H9 (cell line): ENCODE results near the gene ASH1L. TPM values are rescaled to one million over a fixed set of nuclear protein-coding genes. Genes with fewer than 3 reads are reported as not detected.

Source experiments
- DNase-seq: peaks from one replicate; pipeline ENCODE4 v3.0.0-alpha.2; 2017
- H2AFZ ChIP-seq: one replicate; pipeline ENCODE4 v1.6.1; 2013; ENCODE audit warnings: mild to moderate bottlenecking, low read length, control low read depth, moderate library complexity
- H2AK5ac ChIP-seq: 2 replicates; pipeline ENCODE4 v1.6.1; 2013; ENCODE audit warnings: low read length, control low read depth, mixed read lengths; ENCODE audit not compliant: insufficient read length
- H2BK120ac ChIP-seq: one replicate; pipeline ENCODE4 v1.6.1; 2013; ENCODE audit warnings: low read depth, mild to moderate bottlenecking, low read length, control low read depth, inconsistent platforms; ENCODE audit not compliant: poor library complexity, severe bottlenecking
- H2BK12ac ChIP-seq: 2 replicates; pipeline ENCODE4 v1.6.1; 2013; ENCODE audit warnings: low read length, control low read depth, mixed read lengths, low read depth; ENCODE audit not compliant: insufficient read length
- H2BK15ac ChIP-seq: 2 replicates; pipeline ENCODE4 v1.6.1; 2013; ENCODE audit warnings: low read depth, low read length, control low read depth
- H2BK20ac ChIP-seq: one replicate; pipeline ENCODE4 v1.6.1; 2013; ENCODE audit warnings: low read depth, mild to moderate bottlenecking, low read length, control low read depth, inconsistent platforms; ENCODE audit not compliant: poor library complexity, severe bottlenecking
- H2BK5ac ChIP-seq: 2 replicates; pipeline ENCODE4 v1.6.1; 2013; ENCODE audit warnings: low read length, control low read depth, mixed read lengths; ENCODE audit not compliant: insufficient read length
- H3K14ac ChIP-seq: 2 replicates; pipeline ENCODE4 v1.6.1; 2013; ENCODE audit warnings: low read length, control low read depth; ENCODE audit not compliant: insufficient read depth
- H3K18ac ChIP-seq: 2 replicates; pipeline ENCODE4 v1.6.1; 2013; ENCODE audit warnings: low read depth, mild to moderate bottlenecking, mixed read lengths, low read length, control low read depth; ENCODE audit not compliant: insufficient read length
- H3K23ac ChIP-seq: 2 replicates; pipeline ENCODE4 v1.6.1; 2013; ENCODE audit warnings: low read length, control low read depth, mixed read lengths, low read depth; ENCODE audit not compliant: insufficient read length
- H3K23me2 ChIP-seq: 2 replicates; pipeline ENCODE4 v1.6.1; 2013; ENCODE audit warnings: low read depth, mild to moderate bottlenecking, mixed read lengths, low read length, control low read depth; ENCODE audit not compliant: insufficient read length, poor library complexity, severe bottlenecking
- H3K27ac ChIP-seq: 2 replicates; pipeline ENCODE4 v1.5.1; 2013; ENCODE audit warnings: low read length, control low read depth, mixed read lengths, low read depth; ENCODE audit not compliant: insufficient read length
- H3K27me3 ChIP-seq: 2 replicates; pipeline ENCODE4 v1.6.1; 2013; ENCODE audit warnings: low read length, control low read depth, inconsistent platforms; ENCODE audit not compliant: insufficient read depth
- H3K4ac ChIP-seq: 2 replicates; pipeline ENCODE4 v1.6.1; 2013; ENCODE audit warnings: low read depth, mild to moderate bottlenecking, control low read depth, inconsistent platforms, low read length, moderate library complexity
- H3K4me1 ChIP-seq: 2 replicates; pipeline ENCODE4 v1.6.1; 2013; ENCODE audit warnings: low read length, control low read depth, inconsistent platforms; ENCODE audit not compliant: insufficient read depth
- H3K4me2 ChIP-seq: 2 replicates; pipeline ENCODE4 v1.6.1; 2013; ENCODE audit warnings: low read length, control low read depth, mixed read lengths; ENCODE audit not compliant: insufficient read length, insufficient read depth
- H3K56ac ChIP-seq: 2 replicates; pipeline ENCODE4 v1.6.1; 2013; ENCODE audit warnings: low read depth, mild to moderate bottlenecking, mixed read lengths, low read length, control low read depth; ENCODE audit not compliant: insufficient read length
- H3K79me1 ChIP-seq: 2 replicates; pipeline ENCODE4 v1.6.1; 2013; ENCODE audit warnings: low read depth, mild to moderate bottlenecking, moderate library complexity, low read length, control low read depth, inconsistent platforms; ENCODE audit not compliant: insufficient read depth, poor library complexity, severe bottlenecking
- H3K79me2 ChIP-seq: 2 replicates; pipeline ENCODE4 v1.6.1; 2013; ENCODE audit warnings: low read length, control low read depth, inconsistent platforms; ENCODE audit not compliant: insufficient read depth
- H3K9ac ChIP-seq: 2 replicates; pipeline ENCODE4 v1.6.1; 2013; ENCODE audit warnings: low read length, control low read depth, mixed read lengths; ENCODE audit not compliant: insufficient read length; ENCODE audit errors: extremely low read depth
- H3K9me3 ChIP-seq: one replicate; pipeline ENCODE4 v1.6.1; 2013; ENCODE audit warnings: low read depth, low read length, inconsistent platforms; ENCODE audit not compliant: control insufficient read depth
- H3T11ph ChIP-seq: one replicate; pipeline ENCODE4 v1.6.1; 2013; ENCODE audit warnings: mild to moderate bottlenecking, low read length, control low read depth, inconsistent platforms
- H4K20me1 ChIP-seq: one replicate; pipeline ENCODE4 v1.6.1; 2013; ENCODE audit not compliant: control insufficient read depth, insufficient read length, insufficient read depth
- H4K5ac ChIP-seq: 2 replicates; pipeline ENCODE4 v1.6.1; 2013; ENCODE audit warnings: low read depth, mild to moderate bottlenecking, mixed read lengths, low read length, control low read depth; ENCODE audit not compliant: insufficient read length
- H4K8ac ChIP-seq: replicated peaks from 2 replicates; pipeline ENCODE4 v1.6.1; 2013; ENCODE audit warnings: low read length, control low read depth, mixed read lengths, low read depth; ENCODE audit not compliant: insufficient read length
- H4K91ac ChIP-seq: 2 replicates; pipeline ENCODE4 v1.6.1; 2013; ENCODE audit warnings: low read depth, mild to moderate bottlenecking, moderate library complexity, mixed read lengths, low read length, control low read depth; ENCODE audit not compliant: insufficient read length
- H3K27ac Mint-ChIP-seq, 3 experiments: 2 replicates in 2 of 3; 3 replicates in 1 of 3; pipeline ENCODE4 v1.8.0; 2020 to 2021; ENCODE audit warnings: mixed read lengths in 3 of 3, mild to moderate bottlenecking in 1 of 3, moderate library complexity in 1 of 3
- H3K27me3 Mint-ChIP-seq: 2 replicates; pipeline ENCODE4 v1.8.0; 2021; ENCODE audit warnings: low read depth, mild to moderate bottlenecking, moderate library complexity, mixed read lengths
- H3K36me3 Mint-ChIP-seq, 3 experiments: 2 replicates in 2 of 3; 3 replicates in 1 of 3; pipeline ENCODE4 v1.8.0; 2020 to 2021; ENCODE audit warnings: low read depth in 3 of 3, mixed read lengths in 3 of 3; ENCODE audit not compliant: insufficient read depth in 1 of 3
- H3K4me1 Mint-ChIP-seq, 2 experiments: 2 replicates each; pipeline ENCODE4 v1.8.0; 2020; ENCODE audit warnings: mixed read lengths in 2 of 2
- H3K4me3 Mint-ChIP-seq, 2 experiments: 2 replicates in 1 of 2; 3 replicates in 1 of 2; pipeline ENCODE4 v1.8.0; 2020 to 2021; ENCODE audit warnings: mild to moderate bottlenecking in 2 of 2, mixed read lengths in 2 of 2, moderate library complexity in 1 of 2
- H3K9me3 Mint-ChIP-seq, 2 experiments: 2 replicates in 1 of 2; 3 replicates in 1 of 2; pipeline ENCODE4 v1.8.0; 2020; ENCODE audit warnings: mild to moderate bottlenecking in 2 of 2, mixed read lengths in 2 of 2, moderate library complexity in 1 of 2
- WGBS: extraction: QIAGEN DNeasy Blood & Tissue Kit; methylation state at CpG from one replicate; pipeline ENCODE4 v1.1.7; 2013; ENCODE audit warnings: missing lambda C conversion rate, low lambda C conversion rate, mixed read lengths; ENCODE audit not compliant: insufficient read length; ENCODE audit errors: extremely low coverage; 5-methylcytosine and 5-hydroxymethylcytosine counted together
- total RNA-seq: library from RNA; stranded (reverse); gene quantifications from 2 replicates; pipeline ENCODE4 v1.2.1, GENCODE V29; 2021
- TF ChIP-seq, protein P1 (sequence below): fragments of 200-600 bp; sonication (generic); conservative IDR thresholded peaks from 3 replicates; pipeline ENCODE4 v1.8.0; 2021; ENCODE audit warnings: antibody characterized with exemption, mild to moderate bottlenecking

Gene ASH1L
- total RNA-seq, 1 experiment from 2014 or later, result 32.8 TPM

GRCh38 chr1:155396874-155397476 lies 165.6 kb downstream of the ASH1L start:
- TF ChIP-seq, protein P1, sequence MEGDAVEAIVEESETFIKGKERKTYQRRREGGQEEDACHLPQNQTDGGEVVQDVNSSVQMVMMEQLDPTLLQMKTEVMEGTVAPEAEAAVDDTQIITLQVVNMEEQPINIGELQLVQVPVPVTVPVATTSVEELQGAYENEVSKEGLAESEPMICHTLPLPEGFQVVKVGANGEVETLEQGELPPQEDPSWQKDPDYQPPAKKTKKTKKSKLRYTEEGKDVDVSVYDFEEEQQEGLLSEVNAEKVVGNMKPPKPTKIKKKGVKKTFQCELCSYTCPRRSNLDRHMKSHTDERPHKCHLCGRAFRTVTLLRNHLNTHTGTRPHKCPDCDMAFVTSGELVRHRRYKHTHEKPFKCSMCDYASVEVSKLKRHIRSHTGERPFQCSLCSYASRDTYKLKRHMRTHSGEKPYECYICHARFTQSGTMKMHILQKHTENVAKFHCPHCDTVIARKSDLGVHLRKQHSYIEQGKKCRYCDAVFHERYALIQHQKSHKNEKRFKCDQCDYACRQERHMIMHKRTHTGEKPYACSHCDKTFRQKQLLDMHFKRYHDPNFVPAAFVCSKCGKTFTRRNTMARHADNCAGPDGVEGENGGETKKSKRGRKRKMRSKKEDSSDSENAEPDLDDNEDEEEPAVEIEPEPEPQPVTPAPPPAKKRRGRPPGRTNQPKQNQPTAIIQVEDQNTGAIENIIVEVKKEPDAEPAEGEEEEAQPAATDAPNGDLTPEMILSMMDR, result no peak
- Histone ChIP-seq H3K79me1 (no peaks in the 10 kb centered on the region), H4K20me1 (no peaks in the 10 kb centered on the region), H2AK5ac (no peak overlapping the region), H3K56ac (no peak overlapping the region), H3K9ac (no peak overlapping the region), H2BK5ac (no peak overlapping the region), H3K27ac (no peak overlapping the region), H3K18ac (no peak overlapping the region), H3K23me2 (no peaks in the 10 kb centered on the region), H2AFZ (no peak overlapping the region), H3T11ph (no peak overlapping the region), H2BK12ac (no peak overlapping the region), H4K5ac (no peak overlapping the region), H3K79me2 (no peaks in the 10 kb centered on the region), H2BK15ac (no peak overlapping the region), H3K9me3 (no peaks in the 10 kb centered on the region), H2BK120ac (no peak overlapping the region), H3K4me1 (no peaks in the 10 kb centered on the region), H3K23ac (no peak overlapping the region), H3K27me3 (no peaks in the 10 kb centered on the region), H4K91ac (no peak overlapping the region), H4K8ac (no peak overlapping the region), H3K4ac (no peak overlapping the region), H3K4me2 (no peak overlapping the region), H2BK20ac (no peak overlapping the region), H3K14ac (no peak overlapping the region)
- H3K4me1 Mint-ChIP-seq, result no peaks in the 10 kb centered on the region
- WGBS, result no CpG with 5 or more reads among the region's 12 CpGs
- peaks cover 3 to 28% (median 18%) of the 10 kb centered on the region in 3 experiments; a peak in 5 of 7 replicates for H3K36me3 Mint-ChIP-seq
- no peak overlapping the region for H3K27ac Mint-ChIP-seq
- H3K27me3 Mint-ChIP-seq, result no peaks in the 10 kb centered on the region
- H3K9me3 Mint-ChIP-seq, result no peaks in the 10 kb centered on the region
- no peak overlapping the region for H3K4me3 Mint-ChIP-seq
- no peak for DNase-seq
